HFFc6 (cell line): Measurements from ENCODE around the gene AOPEP. TPM values are rescaled to one million over a fixed set of nuclear protein-coding genes. Genes with fewer than 3 reads are reported as not detected.

Source experiments
- DNase-seq: peaks from one replicate; pipeline ENCODE4 v3.0.0-alpha.2; 2018
- H3K27ac Mint-ChIP-seq: 2 replicates; pipeline ENCODE4 v1.8.0; 2020; ENCODE audit warnings: mild to moderate bottlenecking, mixed read lengths
- H3K27me3 Mint-ChIP-seq: 2 replicates; pipeline ENCODE4 v1.8.0; 2021; ENCODE audit warnings: mild to moderate bottlenecking, moderate library complexity, mixed read lengths; ENCODE audit not compliant: insufficient read depth
- H3K36me3 Mint-ChIP-seq: 2 replicates; pipeline ENCODE4 v1.8.0; 2021; ENCODE audit warnings: low read depth, mixed read lengths
- H3K4me1 Mint-ChIP-seq: 2 replicates; pipeline ENCODE4 v1.8.0; 2020; ENCODE audit warnings: low read depth, mixed read lengths
- H3K4me3 Mint-ChIP-seq: 2 replicates; pipeline ENCODE4 v1.8.0; 2020; ENCODE audit warnings: mild to moderate bottlenecking, moderate library complexity, mixed read lengths
- H3K9me3 Mint-ChIP-seq: 2 replicates; pipeline ENCODE4 v1.8.0; 2020; ENCODE audit warnings: mild to moderate bottlenecking, mixed read lengths
- CTCF ChIP-seq: fragments of 200-600 bp; sonication (generic); IDR thresholded peaks from 2 replicates; pipeline ENCODE4 v1.5.0; 2021; ENCODE audit warnings: antibody characterized with exemption, mild to moderate bottlenecking
- total RNA-seq, 6 experiments: library from RNA; stranded (reverse); fragmentation: NEBNext Ultra II Directional; extraction: Animal tissue kit (Norgen Biotek cat#: 25700); gene quantifications; 2 replicates in 1 of 6; 3 replicates in 5 of 6; pipeline ENCODE4 v1.2.3, GENCODE V29; 2021

Gene AOPEP
- total RNA-seq, 6 experiments from 2014 or later: 32.2 to 46.6 (median 36.3) TPM

GRCh38 chr9:95090023-95090791 lies 363.7 kb downstream of the AOPEP start:
- Mint-ChIP-seq H3K4me3 (peak overlapping the region; percentile 13; the same call in 1 of the 2 replicates), H3K4me1 (peaks cover 25% of the 10 kb centered on the region), H3K9me3 (no peaks in the 10 kb centered on the region; the same call in 1 of the 2 replicates), H3K27ac (peak overlapping the region; percentile 36), H3K27me3 (peaks cover 27% of the 10 kb centered on the region), H3K36me3 (peaks cover 38% of the 10 kb centered on the region)
- TF ChIP-seq CTCF: no peak
- DNase-seq: no peak

GRCh38 chr9:95090871-95091577 lies 364.5 kb downstream of the AOPEP start:
- Mint-ChIP-seq H3K4me1 (peaks cover 25% of the 10 kb centered on the region), H3K27me3 (peaks cover 29% of the 10 kb centered on the region), H3K27ac (peak overlapping the region; percentile 61), H3K36me3 (peaks cover 35% of the 10 kb centered on the region), H3K4me3 (peak overlapping the region; percentile 45; the same call in 1 of the 2 replicates), H3K9me3 (no peaks in the 10 kb centered on the region; the same call in 1 of the 2 replicates)
- no peak for TF ChIP-seq CTCF
- no peak for DNase-seq

- no peak for TF ChIP-seq CTCF
- Mint-ChIP-seq H3K4me1 (peaks cover 25% of the 10 kb centered on the region), H3K27ac (peak overlapping the region; percentile 61), H3K4me3 (peak overlapping the region; percentile 45; the same call in 1 of the 2 replicates), H3K9me3 (no peaks in the 10 kb centered on the region; the same call in 1 of the 2 replicates), H3K36me3 (peaks cover 38% of the 10 kb centered on the region), H3K27me3 (peaks cover 31% of the 10 kb centered on the region)
- DNase-seq: peak; percentile 22
Measured at GRCh38 chr9:95091601-95092261, 365.2 kb downstream of the AOPEP start.

GRCh38 chr9:95092262-95093072 lies 366.0 kb downstream of the AOPEP start:
- Mint-ChIP-seq H3K9me3 (no peaks in the 10 kb centered on the region; the same call in 1 of the 2 replicates), H3K27me3 (peaks cover 31% of the 10 kb centered on the region), H3K27ac (peak overlapping the region; percentile 51)

More at GRCh38 chr9:95092262-95093072, 366.0 kb downstream of the AOPEP start:
- Mint-ChIP-seq H3K36me3 (peaks cover 35% of the 10 kb centered on the region), H3K4me1 (peaks cover 27% of the 10 kb centered on the region), H3K4me3 (peak overlapping the region; percentile 32; the same call in 1 of the 2 replicates)
- peak; percentile 42 for DNase-seq
- TF ChIP-seq CTCF: no peak
